OCI-LY7 (cell line): ENCODE results near the gene FAM53C. TPM values are rescaled to one million over a fixed set of nuclear protein-coding genes. Genes with fewer than 3 reads are reported as not detected.

ENCODE experiments used
- BruUV-seq: library from RNA; stranded (reverse); fragments of 400-500 nt; replicated peaks from 2 replicates; lab custom pipeline; 2021; lab: Mats Ljungman, UMichigan
- CTCF ChIA-PET: fragments of 300-600 bp; sonication (Branson Sonifier 250); formaldehyde crosslinking; loops from one replicate; lab custom pipeline; 2022; ENCODE audit warnings: antibody characterized with exemption; ENCODE audit not compliant: unreplicated experiment; lab: Charles Lee
- POLR2A ChIA-PET: fragments of 300-600 bp; sonication (Branson Sonifier 250); formaldehyde crosslinking; loops from one replicate; lab custom pipeline; 2022; ENCODE audit warnings: antibody characterized with exemption; lab: Charles Lee
- DNase-seq: peaks from one replicate; pipeline ENCODE4 v3.0.0-alpha.2; 2015; ENCODE audit warnings: low spot score
- H2AFZ ChIP-seq: fragments of 200-600 bp; sonication (generic), shearing (Covaris generic); 2 replicates; pipeline ENCODE4 v1.6.1; 2014; ENCODE audit warnings: mild to moderate bottlenecking, antibody characterized with exemption, low read length, moderate library complexity
- H3K27ac ChIP-seq: fragments of 200-600 bp; sonication (generic); 2 replicates; pipeline ENCODE4 v1.5.1; 2014; ENCODE audit warnings: mixed run types, low read depth, mild to moderate bottlenecking, moderate library complexity, low read length, inconsistent platforms; ENCODE audit not compliant: poor library complexity, severe bottlenecking
- H3K36me3 ChIP-seq: fragments of 200-600 bp; sonication (generic); 2 replicates; pipeline ENCODE4 v1.6.1; 2014; ENCODE audit warnings: mild to moderate bottlenecking, antibody characterized with exemption, low read length, moderate library complexity, mixed read lengths; ENCODE audit not compliant: insufficient read depth
- H3K4me1 ChIP-seq: fragments of 200-600 bp; sonication (generic); 2 replicates; pipeline ENCODE4 v1.5.1; 2014; ENCODE audit warnings: mild to moderate bottlenecking, low read length; ENCODE audit not compliant: insufficient read depth, poor library complexity, severe bottlenecking
- H3K4me2 ChIP-seq: fragments of 200-600 bp; sonication (generic); 2 replicates; pipeline ENCODE4 v1.6.1; 2014; ENCODE audit warnings: mild to moderate bottlenecking, low read length
- H3K4me3 ChIP-seq: fragments of 200-600 bp; sonication (generic); 2 replicates; pipeline ENCODE4 v1.5.1; 2014; ENCODE audit warnings: mild to moderate bottlenecking, low read depth, low read length; ENCODE audit not compliant: poor library complexity, severe bottlenecking
- H3K79me2 ChIP-seq: fragments of 200-600 bp; sonication (generic); 2 replicates; pipeline ENCODE4 v1.6.1; 2016; ENCODE audit warnings: low read depth, mild to moderate bottlenecking, low read length, moderate library complexity, mixed read lengths; ENCODE audit not compliant: insufficient read depth
- H3K9me2 ChIP-seq: fragments of 200-600 bp; sonication (generic); 2 replicates; pipeline ENCODE4 v1.6.1; 2016; ENCODE audit warnings: mild to moderate bottlenecking, low read length, mixed read lengths; ENCODE audit not compliant: insufficient read depth
- H3K9me3 ChIP-seq: fragments of 200-600 bp; sonication (generic); 2 replicates; pipeline ENCODE4 v1.6.1; 2014; ENCODE audit warnings: mild to moderate bottlenecking, mixed run types, low read length, mixed read lengths
- H4K20me1 ChIP-seq: fragments of 200-600 bp; sonication (generic); 2 replicates; pipeline ENCODE4 v1.6.1; 2014; ENCODE audit warnings: mild to moderate bottlenecking, antibody characterized with exemption, low read length, moderate library complexity, mixed read lengths; ENCODE audit not compliant: insufficient read depth
- EZH2phosphoT487 ChIP-seq: fragments of 200-600 bp; sonication (generic); IDR thresholded peaks from 2 replicates; pipeline ENCODE4 v1.6.1; 2018; ENCODE audit warnings: low read depth, borderline replicate concordance, mild to moderate bottlenecking, mixed run types, antibody characterized with exemption, low read length, moderate library complexity, mixed read lengths
- intact Hi-C: fragments of 100-400 bp; cut with micrococcal nuclease; formaldehyde crosslinking; loops from one replicate; pipeline ENCODE4 v1.10.0; 2022; ENCODE audit not compliant: unreplicated experiment
- total RNA-seq, 2 experiments: library from RNA; depleted of rRNA in 1 of 2; stranded (reverse); fragments of >200 nt in 1 of 2; shearing (Covaris generic) in 1 of 2; gene quantifications; 2 replicates each; pipeline ENCODE4 v1.2.3, GENCODE V29; 2014 to 2022
- TF ChIP-seq, protein P1 (sequence below): fragments of 200-600 bp; sonication (generic); conservative IDR thresholded peaks from 2 replicates; pipeline ENCODE4 v1.5.1; 2014; ENCODE audit warnings: mild to moderate bottlenecking, antibody characterized with exemption, low read length, moderate library complexity, mixed read lengths

Gene FAM53C
- total RNA-seq, 2 experiments from 2014 or later: 42.3 to 46.5 TPM

- intact Hi-C loops: loop anchor here (5.0 kb wide), 1 partner anchor 192 kb away; the partner anchor contains the start of gene ETF1
- Histone ChIP-seq H4K20me1 (peaks cover 18% of the 10 kb centered on the region), H3K79me2 (peaks cover 20% of the 10 kb centered on the region), H3K9me2 (no peaks in the 10 kb centered on the region), H2AFZ (no peak overlapping the region), H3K4me3 (no peak overlapping the region), H3K4me1 (peaks cover 11% of the 10 kb centered on the region), H3K9me3 (no peaks in the 10 kb centered on the region), H3K4me2 (no peak overlapping the region), H3K36me3 (peaks cover 70% of the 10 kb centered on the region), H3K27ac (no peak overlapping the region)
- CTCF ChIA-PET: no interaction called here
- TF ChIP-seq EZH2phosphoT487: no peak
- TF ChIP-seq, protein P1, sequence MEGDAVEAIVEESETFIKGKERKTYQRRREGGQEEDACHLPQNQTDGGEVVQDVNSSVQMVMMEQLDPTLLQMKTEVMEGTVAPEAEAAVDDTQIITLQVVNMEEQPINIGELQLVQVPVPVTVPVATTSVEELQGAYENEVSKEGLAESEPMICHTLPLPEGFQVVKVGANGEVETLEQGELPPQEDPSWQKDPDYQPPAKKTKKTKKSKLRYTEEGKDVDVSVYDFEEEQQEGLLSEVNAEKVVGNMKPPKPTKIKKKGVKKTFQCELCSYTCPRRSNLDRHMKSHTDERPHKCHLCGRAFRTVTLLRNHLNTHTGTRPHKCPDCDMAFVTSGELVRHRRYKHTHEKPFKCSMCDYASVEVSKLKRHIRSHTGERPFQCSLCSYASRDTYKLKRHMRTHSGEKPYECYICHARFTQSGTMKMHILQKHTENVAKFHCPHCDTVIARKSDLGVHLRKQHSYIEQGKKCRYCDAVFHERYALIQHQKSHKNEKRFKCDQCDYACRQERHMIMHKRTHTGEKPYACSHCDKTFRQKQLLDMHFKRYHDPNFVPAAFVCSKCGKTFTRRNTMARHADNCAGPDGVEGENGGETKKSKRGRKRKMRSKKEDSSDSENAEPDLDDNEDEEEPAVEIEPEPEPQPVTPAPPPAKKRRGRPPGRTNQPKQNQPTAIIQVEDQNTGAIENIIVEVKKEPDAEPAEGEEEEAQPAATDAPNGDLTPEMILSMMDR: no peak
- BruUV-seq: no TSS peak
- POLR2A ChIA-PET: interaction anchor here (8.4 kb wide), 1 partner anchor 11 kb away, joined by 102 read pairs; the partner anchor contains the start of gene FAM53C
- no peak for DNase-seq
These were observed 11.9 kb downstream of the FAM53C start for GRCh38 chr5:138349852-138350562.

DNA sequence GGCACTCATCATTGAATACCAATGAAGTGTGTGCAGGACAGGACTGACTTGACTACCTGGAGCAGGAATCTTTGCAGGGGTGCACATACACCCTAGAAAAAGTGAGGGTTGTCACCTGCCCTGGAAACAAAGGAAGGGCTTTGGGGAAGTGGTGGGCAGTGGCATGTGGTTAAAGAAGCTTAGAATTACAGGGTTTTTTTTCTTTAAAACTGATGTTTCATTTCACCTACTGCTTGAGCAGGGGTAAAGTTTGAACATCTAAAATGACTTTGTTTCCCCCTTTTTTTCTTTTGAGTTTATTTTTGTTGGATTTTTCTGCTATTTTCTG is 12.5 kb downstream of the FAM53C start:
- Histone ChIP-seq H3K36me3 (peaks cover 68% of the 10 kb centered on the region), H3K9me3 (no peaks in the 10 kb centered on the region), H3K4me3 (no peak overlapping the region), H3K79me2 (peaks cover 25% of the 10 kb centered on the region), H3K4me2 (no peak overlapping the region), H3K9me2 (no peaks in the 10 kb centered on the region), H3K4me1 (peaks cover 16% of the 10 kb centered on the region), H3K27ac (no peak overlapping the region), H4K20me1 (peaks cover 23% of the 10 kb centered on the region), H2AFZ (no peak overlapping the region)
- TF ChIP-seq, protein P1: no peak
- no peak for TF ChIP-seq EZH2phosphoT487
- no peak for DNase-seq
- ChIA-PET CTCF (no interaction called here), POLR2A (interaction anchor here (0.9 to 8.4 kb wide), 2 partner anchors 11 to 49 kb away, joined by 4 to 102 read pairs; partner anchors contain the start of gene FAM53C)
- intact Hi-C loops: loop anchor here (5.0 kb wide), 1 partner anchor 192 kb away; the partner anchor contains the start of gene ETF1
- BruUV-seq: no TSS peak

- no peak overlapping the region for H3K27ac ChIP-seq
- H3K4me2 ChIP-seq: no peak overlapping the region
- no TSS peak for BruUV-seq
- no peaks in the 10 kb centered on the region for H3K9me2 ChIP-seq
- DNase-seq: no peak
- POLR2A ChIA-PET: interaction anchor here (0.9 to 8.4 kb wide), 2 partner anchors 12 to 48 kb away, joined by 4 to 102 read pairs; partner anchors contain the start of gene FAM53C
- TF ChIP-seq EZH2phosphoT487: no peak
- TF ChIP-seq, protein P1: no peak
- peaks cover 31% of the 10 kb centered on the region for H3K79me2 ChIP-seq
- H3K4me1 ChIP-seq: peaks cover 19% of the 10 kb centered on the region
- intact Hi-C loops: loop anchor here (5.0 kb wide), 1 partner anchor 191 kb away; the partner anchor contains the start of gene ETF1
- no peak overlapping the region for H2AFZ ChIP-seq
- CTCF ChIA-PET: interaction anchor here (1.6 to 3.9 kb wide), 3 partner anchors 10 to 19 kb away, joined by 5 to 34 read pairs (median 8); partner anchors contain the start of gene FAM53C
- H3K36me3 ChIP-seq: peaks cover 67% of the 10 kb centered on the region
- no peak overlapping the region for H3K4me3 ChIP-seq
- H4K20me1 ChIP-seq: peaks cover 28% of the 10 kb centered on the region
- no peaks in the 10 kb centered on the region for H3K9me3 ChIP-seq
These were observed 13.0 kb downstream of the FAM53C start for GRCh38 chr5:138351056-138351455.
